Measurements from ENCODE around the gene NAPSA.

DNA sequence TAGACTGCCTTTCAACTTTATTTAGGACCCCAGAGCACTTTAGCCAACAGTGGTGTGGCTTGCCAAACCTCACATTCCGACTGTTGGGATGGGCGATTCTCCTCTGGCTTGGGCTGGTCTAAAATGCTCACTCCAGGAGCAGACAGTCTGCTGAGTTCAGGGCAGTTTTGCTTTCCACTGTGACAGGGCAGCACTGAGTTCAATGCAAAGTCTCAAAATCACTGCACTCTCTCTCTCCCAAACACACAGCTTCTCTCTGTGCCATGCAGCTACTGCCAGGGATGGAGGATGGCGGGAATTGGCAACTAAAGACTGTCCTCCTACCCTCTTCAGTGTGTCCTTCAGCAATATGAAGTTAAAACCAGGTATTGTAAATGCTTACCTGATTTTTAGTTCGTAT lies 13.2 kb downstream of the NAPSA start:
- TF ChIP-seq SP2 (IDR thresholded peaks at IDR 0.05; ENCODE audit: extremely low read depth, low read depth, low read length, poor library complexity, severe bottlenecking) = no peak
- TF ChIP-seq, protein P1, sequence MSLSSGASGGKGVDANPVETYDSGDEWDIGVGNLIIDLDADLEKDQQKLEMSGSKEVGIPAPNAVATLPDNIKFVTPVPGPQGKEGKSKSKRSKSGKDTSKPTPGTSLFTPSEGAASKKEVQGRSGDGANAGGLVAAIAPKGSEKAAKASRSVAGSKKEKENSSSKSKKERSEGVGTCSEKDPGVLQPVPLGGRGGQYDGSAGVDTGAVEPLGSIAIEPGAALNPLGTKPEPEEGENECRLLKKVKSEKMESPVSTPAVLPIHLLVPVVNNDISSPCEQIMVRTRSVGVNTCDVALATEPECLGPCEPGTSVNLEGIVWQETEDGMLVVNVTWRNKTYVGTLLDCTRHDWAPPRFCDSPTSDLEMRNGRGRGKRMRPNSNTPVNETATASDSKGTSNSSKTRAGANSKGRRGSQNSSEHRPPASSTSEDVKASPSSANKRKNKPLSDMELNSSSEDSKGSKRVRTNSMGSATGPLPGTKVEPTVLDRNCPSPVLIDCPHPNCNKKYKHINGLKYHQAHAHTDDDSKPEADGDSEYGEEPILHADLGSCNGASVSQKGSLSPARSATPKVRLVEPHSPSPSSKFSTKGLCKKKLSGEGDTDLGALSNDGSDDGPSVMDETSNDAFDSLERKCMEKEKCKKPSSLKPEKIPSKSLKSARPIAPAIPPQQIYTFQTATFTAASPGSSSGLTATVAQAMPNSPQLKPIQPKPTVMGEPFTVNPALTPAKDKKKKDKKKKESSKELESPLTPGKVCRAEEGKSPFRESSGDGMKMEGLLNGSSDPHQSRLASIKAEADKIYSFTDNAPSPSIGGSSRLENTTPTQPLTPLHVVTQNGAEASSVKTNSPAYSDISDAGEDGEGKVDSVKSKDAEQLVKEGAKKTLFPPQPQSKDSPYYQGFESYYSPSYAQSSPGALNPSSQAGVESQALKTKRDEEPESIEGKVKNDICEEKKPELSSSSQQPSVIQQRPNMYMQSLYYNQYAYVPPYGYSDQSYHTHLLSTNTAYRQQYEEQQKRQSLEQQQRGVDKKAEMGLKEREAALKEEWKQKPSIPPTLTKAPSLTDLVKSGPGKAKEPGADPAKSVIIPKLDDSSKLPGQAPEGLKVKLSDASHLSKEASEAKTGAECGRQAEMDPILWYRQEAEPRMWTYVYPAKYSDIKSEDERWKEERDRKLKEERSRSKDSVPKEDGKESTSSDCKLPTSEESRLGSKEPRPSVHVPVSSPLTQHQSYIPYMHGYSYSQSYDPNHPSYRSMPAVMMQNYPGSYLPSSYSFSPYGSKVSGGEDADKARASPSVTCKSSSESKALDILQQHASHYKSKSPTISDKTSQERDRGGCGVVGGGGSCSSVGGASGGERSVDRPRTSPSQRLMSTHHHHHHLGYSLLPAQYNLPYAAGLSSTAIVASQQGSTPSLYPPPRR (CRISPR knock-in tag; IDR thresholded peaks at IDR 0.05; ENCODE audit: borderline replicate concordance) = no peak
- TF ChIP-seq, protein P2, sequence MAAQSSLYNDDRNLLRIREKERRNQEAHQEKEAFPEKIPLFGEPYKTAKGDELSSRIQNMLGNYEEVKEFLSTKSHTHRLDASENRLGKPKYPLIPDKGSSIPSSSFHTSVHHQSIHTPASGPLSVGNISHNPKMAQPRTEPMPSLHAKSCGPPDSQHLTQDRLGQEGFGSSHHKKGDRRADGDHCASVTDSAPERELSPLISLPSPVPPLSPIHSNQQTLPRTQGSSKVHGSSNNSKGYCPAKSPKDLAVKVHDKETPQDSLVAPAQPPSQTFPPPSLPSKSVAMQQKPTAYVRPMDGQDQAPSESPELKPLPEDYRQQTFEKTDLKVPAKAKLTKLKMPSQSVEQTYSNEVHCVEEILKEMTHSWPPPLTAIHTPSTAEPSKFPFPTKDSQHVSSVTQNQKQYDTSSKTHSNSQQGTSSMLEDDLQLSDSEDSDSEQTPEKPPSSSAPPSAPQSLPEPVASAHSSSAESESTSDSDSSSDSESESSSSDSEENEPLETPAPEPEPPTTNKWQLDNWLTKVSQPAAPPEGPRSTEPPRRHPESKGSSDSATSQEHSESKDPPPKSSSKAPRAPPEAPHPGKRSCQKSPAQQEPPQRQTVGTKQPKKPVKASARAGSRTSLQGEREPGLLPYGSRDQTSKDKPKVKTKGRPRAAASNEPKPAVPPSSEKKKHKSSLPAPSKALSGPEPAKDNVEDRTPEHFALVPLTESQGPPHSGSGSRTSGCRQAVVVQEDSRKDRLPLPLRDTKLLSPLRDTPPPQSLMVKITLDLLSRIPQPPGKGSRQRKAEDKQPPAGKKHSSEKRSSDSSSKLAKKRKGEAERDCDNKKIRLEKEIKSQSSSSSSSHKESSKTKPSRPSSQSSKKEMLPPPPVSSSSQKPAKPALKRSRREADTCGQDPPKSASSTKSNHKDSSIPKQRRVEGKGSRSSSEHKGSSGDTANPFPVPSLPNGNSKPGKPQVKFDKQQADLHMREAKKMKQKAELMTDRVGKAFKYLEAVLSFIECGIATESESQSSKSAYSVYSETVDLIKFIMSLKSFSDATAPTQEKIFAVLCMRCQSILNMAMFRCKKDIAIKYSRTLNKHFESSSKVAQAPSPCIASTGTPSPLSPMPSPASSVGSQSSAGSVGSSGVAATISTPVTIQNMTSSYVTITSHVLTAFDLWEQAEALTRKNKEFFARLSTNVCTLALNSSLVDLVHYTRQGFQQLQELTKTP (IDR thresholded peaks at IDR 0.05; ENCODE audit: low read depth in 1 of 2, partially characterized antibody in 2 of 2) = no peak
- TF ChIP-seq, protein P3, sequence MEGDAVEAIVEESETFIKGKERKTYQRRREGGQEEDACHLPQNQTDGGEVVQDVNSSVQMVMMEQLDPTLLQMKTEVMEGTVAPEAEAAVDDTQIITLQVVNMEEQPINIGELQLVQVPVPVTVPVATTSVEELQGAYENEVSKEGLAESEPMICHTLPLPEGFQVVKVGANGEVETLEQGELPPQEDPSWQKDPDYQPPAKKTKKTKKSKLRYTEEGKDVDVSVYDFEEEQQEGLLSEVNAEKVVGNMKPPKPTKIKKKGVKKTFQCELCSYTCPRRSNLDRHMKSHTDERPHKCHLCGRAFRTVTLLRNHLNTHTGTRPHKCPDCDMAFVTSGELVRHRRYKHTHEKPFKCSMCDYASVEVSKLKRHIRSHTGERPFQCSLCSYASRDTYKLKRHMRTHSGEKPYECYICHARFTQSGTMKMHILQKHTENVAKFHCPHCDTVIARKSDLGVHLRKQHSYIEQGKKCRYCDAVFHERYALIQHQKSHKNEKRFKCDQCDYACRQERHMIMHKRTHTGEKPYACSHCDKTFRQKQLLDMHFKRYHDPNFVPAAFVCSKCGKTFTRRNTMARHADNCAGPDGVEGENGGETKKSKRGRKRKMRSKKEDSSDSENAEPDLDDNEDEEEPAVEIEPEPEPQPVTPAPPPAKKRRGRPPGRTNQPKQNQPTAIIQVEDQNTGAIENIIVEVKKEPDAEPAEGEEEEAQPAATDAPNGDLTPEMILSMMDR (IDR thresholded peaks at IDR 0.05 in 2 of 3, conservative IDR thresholded peaks at IDR 0.05 in 1 of 3; ENCODE audit: insufficient read depth in 2 of 3, low read depth in 1 of 3, low read length in 3 of 3) = no peak
- TF ChIP-seq, protein P4, sequence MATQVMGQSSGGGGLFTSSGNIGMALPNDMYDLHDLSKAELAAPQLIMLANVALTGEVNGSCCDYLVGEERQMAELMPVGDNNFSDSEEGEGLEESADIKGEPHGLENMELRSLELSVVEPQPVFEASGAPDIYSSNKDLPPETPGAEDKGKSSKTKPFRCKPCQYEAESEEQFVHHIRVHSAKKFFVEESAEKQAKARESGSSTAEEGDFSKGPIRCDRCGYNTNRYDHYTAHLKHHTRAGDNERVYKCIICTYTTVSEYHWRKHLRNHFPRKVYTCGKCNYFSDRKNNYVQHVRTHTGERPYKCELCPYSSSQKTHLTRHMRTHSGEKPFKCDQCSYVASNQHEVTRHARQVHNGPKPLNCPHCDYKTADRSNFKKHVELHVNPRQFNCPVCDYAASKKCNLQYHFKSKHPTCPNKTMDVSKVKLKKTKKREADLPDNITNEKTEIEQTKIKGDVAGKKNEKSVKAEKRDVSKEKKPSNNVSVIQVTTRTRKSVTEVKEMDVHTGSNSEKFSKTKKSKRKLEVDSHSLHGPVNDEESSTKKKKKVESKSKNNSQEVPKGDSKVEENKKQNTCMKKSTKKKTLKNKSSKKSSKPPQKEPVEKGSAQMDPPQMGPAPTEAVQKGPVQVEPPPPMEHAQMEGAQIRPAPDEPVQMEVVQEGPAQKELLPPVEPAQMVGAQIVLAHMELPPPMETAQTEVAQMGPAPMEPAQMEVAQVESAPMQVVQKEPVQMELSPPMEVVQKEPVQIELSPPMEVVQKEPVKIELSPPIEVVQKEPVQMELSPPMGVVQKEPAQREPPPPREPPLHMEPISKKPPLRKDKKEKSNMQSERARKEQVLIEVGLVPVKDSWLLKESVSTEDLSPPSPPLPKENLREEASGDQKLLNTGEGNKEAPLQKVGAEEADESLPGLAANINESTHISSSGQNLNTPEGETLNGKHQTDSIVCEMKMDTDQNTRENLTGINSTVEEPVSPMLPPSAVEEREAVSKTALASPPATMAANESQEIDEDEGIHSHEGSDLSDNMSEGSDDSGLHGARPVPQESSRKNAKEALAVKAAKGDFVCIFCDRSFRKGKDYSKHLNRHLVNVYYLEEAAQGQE (IDR thresholded peaks at IDR 0.05; ENCODE audit: borderline replicate concordance) = no peak
- TF ChIP-seq, protein P4 (CRISPR knock-in tag; IDR thresholded peaks at IDR 0.05; ENCODE audit: low read depth) = no peak

Data from K562 (cell line).